ENCODE measurements around the gene PDXP. TPM values are rescaled to one million over a fixed set of nuclear protein-coding genes. Genes with fewer than 3 reads are reported as not detected.

The PDXP gene
- total RNA-seq, 1 experiment from 2014 or later = 24.5 TPM

DNA sequence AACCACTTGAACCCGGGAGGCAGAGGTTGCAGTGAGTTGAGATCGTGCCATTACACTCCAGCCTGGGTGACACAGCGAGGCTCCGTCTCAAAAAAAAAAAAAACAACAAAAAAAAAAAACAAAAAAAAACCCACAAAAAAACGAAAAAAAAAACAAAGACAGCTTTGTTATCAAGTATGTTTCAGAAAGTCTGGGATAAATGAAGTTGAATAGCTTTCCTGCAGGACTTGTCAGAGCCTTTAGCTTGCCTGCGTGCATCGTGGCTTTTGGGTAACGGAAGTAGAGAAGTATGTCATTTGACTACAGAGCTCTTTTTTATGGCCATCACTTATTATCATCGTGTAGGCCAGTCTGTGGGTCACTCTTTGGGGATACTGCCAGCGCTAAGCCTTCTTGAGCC, 53.0 kb downstream of the PDXP start:
- Histone ChIP-seq H3K27me3 (replicated peaks; ENCODE audit: control insufficient read depth, insufficient read depth, low read length) (no peaks in the 10 kb centered on the region), H3K4me1 (no peaks in the 10 kb centered on the region), H3K36me3 (ENCODE audit: control insufficient read depth, insufficient read depth, low read length) (no peaks in the 10 kb centered on the region), H3K9me3 (no peaks in the 10 kb centered on the region), H3K4me3 (ENCODE audit: low read depth, low read length) (no peak overlapping the region)
- no peaks in the 10 kb centered on the region for H3K9me3 Mint-ChIP-seq (ENCODE audit: unreplicated experiment)
- DNase-seq = no peak
- POLR2A ChIA-PET = no interaction called here
- H3K27ac Mint-ChIP-seq (ENCODE audit: unreplicated experiment) = no peak overlapping the region
- BruUV-seq (replicated peaks) = no TSS peak
- H3K27me3 Mint-ChIP-seq (ENCODE audit: insufficient read depth, unreplicated experiment) = no peaks in the 10 kb centered on the region
- intact Hi-C loops (cut with micrococcal nuclease; ENCODE audit: unreplicated experiment) = no loop called here
- no peaks in the 10 kb centered on the region for H3K36me3 Mint-ChIP-seq (ENCODE audit: insufficient read depth, unreplicated experiment)
- no peak overlapping the region for H3K4me3 Mint-ChIP-seq (ENCODE audit: unreplicated experiment)
- CTCF ChIA-PET = interaction anchor here (0.6 kb wide), 1 partner anchor 59 kb away, joined by 3 read pairs; no protein-coding TSS in a partner anchor
- TF ChIP-seq CTCF (IDR thresholded peaks at IDR 0.05; ENCODE audit: insufficient read depth in 1 of 2, low read depth in 1 of 2, low read length in 1 of 2, severe bottlenecking in 1 of 2, unreplicated experiment in 1 of 2) = no peak
- no peaks in the 10 kb centered on the region for H3K4me1 Mint-ChIP-seq (ENCODE audit: low read depth, unreplicated experiment)

DNA sequence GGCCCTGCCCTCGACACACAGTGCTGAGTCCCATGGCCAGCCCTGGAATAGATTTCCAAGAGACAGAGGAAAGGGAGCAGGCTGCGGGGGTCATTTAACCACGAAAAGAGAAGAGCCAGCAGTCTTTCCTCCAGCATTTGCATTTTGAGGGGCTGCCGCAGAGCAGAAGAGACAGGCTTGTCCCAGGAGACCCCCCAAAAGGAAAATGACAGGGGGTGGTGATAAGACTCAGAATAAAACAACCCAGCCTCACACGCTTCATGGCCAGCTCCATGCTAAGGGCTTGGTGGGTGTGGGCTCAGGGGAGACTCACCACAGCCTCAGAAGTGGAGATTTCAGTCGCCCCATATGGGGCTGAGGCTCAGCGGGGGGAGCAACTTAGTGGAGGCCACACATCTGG, 55.2 kb downstream of the PDXP start:
- intact Hi-C loops (cut with micrococcal nuclease; ENCODE audit: unreplicated experiment) = no loop called here
- no peaks in the 10 kb centered on the region for H3K4me1 Mint-ChIP-seq (ENCODE audit: low read depth, unreplicated experiment)
- Histone ChIP-seq H3K36me3 (ENCODE audit: control insufficient read depth, insufficient read depth, low read length) (no peaks in the 10 kb centered on the region), H3K4me1 (no peaks in the 10 kb centered on the region), H3K4me3 (ENCODE audit: low read depth, low read length) (no peak overlapping the region), H3K27me3 (replicated peaks; ENCODE audit: control insufficient read depth, insufficient read depth, low read length) (no peaks in the 10 kb centered on the region), H3K9me3 (no peaks in the 10 kb centered on the region)
- CTCF ChIA-PET = no interaction called here
- TF ChIP-seq CTCF (IDR thresholded peaks at IDR 0.05; ENCODE audit: insufficient read depth in 1 of 2, low read depth in 1 of 2, low read length in 1 of 2, severe bottlenecking in 1 of 2, unreplicated experiment in 1 of 2) = no peak
- POLR2A ChIA-PET = no interaction called here
- H3K36me3 Mint-ChIP-seq (ENCODE audit: insufficient read depth, unreplicated experiment) = no peaks in the 10 kb centered on the region
- no peaks in the 10 kb centered on the region for H3K27me3 Mint-ChIP-seq (ENCODE audit: insufficient read depth, unreplicated experiment)
- BruUV-seq (replicated peaks) = no TSS peak
- no peak overlapping the region for H3K27ac Mint-ChIP-seq (ENCODE audit: unreplicated experiment)
- no peak for DNase-seq
- H3K4me3 Mint-ChIP-seq (ENCODE audit: unreplicated experiment) = no peak overlapping the region
- no peaks in the 10 kb centered on the region for H3K9me3 Mint-ChIP-seq (ENCODE audit: unreplicated experiment)

DNA sequence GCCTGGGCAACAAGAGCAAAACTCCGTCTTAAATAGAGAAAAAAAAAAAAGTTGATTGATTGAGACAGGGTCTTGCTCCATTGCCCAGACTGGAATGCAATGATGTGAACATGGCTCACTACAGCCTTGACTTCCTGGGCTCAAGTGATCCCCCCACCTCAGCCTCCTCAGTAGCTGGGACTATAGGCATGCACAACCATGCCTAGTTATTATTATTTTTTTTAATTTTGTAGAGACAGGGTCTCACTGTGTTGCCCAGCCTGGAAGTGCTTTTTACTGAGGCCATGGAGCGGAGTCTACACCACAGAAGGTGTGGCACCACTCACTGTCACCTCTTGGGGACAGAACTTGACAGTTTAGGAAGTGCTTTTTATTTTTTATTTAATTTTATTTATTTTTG, 56.1 kb downstream of the PDXP start:
- H3K9me3 Mint-ChIP-seq (ENCODE audit: unreplicated experiment) = no peaks in the 10 kb centered on the region

More for the DNA sequence above, 56.1 kb downstream of the PDXP start:
- ChIA-PET POLR2A (no interaction called here), CTCF (interaction anchor here (1.0 kb wide), 1 partner anchor 73 kb away, joined by 3 read pairs; no protein-coding TSS in a partner anchor)
- no peaks in the 10 kb centered on the region for H3K27me3 ChIP-seq (replicated peaks; ENCODE audit: control insufficient read depth, insufficient read depth, low read length)
- no peak overlapping the region for H3K27ac Mint-ChIP-seq (ENCODE audit: unreplicated experiment)
- H3K4me1 ChIP-seq = no peaks in the 10 kb centered on the region
- intact Hi-C loops (cut with micrococcal nuclease; ENCODE audit: unreplicated experiment) = no loop called here
- H3K27me3 Mint-ChIP-seq (ENCODE audit: insufficient read depth, unreplicated experiment) = no peaks in the 10 kb centered on the region
- no peaks in the 10 kb centered on the region for H3K4me1 Mint-ChIP-seq (ENCODE audit: low read depth, unreplicated experiment)
- H3K36me3 ChIP-seq (ENCODE audit: control insufficient read depth, insufficient read depth, low read length) = no peaks in the 10 kb centered on the region
- DNase-seq = no peak
- no peak for TF ChIP-seq CTCF (IDR thresholded peaks at IDR 0.05; ENCODE audit: insufficient read depth in 1 of 2, low read depth in 1 of 2, low read length in 1 of 2, severe bottlenecking in 1 of 2, unreplicated experiment in 1 of 2)
- H3K4me3 Mint-ChIP-seq (ENCODE audit: unreplicated experiment) = no peak overlapping the region
- BruUV-seq (replicated peaks) = no TSS peak
- no peak overlapping the region for H3K4me3 ChIP-seq (ENCODE audit: low read depth, low read length)
- no peaks in the 10 kb centered on the region for H3K36me3 Mint-ChIP-seq (ENCODE audit: insufficient read depth, unreplicated experiment)
- H3K9me3 ChIP-seq = no peaks in the 10 kb centered on the region
